ENCODE measurements around the gene MPEG1. TPM values are rescaled to one million over a fixed set of nuclear protein-coding genes. Genes with fewer than 3 reads are reported as not detected.

Gene MPEG1
- total and polyA plus RNA-seq, 8 donors = 1.4 to 18.4 (median 5.3) TPM; not detected in 1

- intact Hi-C loops (cut with DNase I; ENCODE audit: low total_unique reads) = no loop called here
These were observed 34.3 kb downstream of the MPEG1 start for GRCh38 chr11:59178402-59178801.

DNA sequence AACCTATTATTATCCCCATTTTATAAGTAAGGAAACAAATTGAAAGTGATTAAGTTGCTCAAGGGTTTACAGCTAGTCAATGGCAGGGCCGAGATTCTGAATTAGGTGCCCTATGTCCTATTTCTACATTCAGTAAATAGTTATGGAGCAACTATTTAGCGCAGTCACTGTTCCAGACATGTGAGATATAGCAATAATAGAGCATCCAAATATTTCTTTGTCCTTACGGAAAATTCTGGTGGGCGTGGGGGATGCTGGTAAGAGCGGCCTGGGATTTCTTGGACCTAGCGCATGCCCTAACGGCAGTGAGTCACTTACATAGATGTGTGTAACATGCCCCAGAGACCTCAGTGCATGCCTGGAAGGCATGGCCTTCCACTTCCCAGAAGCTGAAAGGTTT is 36.4 kb downstream of the MPEG1 start:
- no peak for DNase-seq
- intact Hi-C loops (cut with DNase I; ENCODE audit: low total_unique reads) = no loop called here
- Histone ChIP-seq H3K27ac (peak overlapping the region in 2 of 5 donors; percentile 86 to 92), H3K4me3 (no peak overlapping the region), H3K27me3 (peaks cover 0 to 12% (median 0%) of the 10 kb centered on the region in 3 donors), H3K4me1 (peaks cover 19 to 56% (median 51%) of the 10 kb centered on the region in 4 donors), H3K36me3 (peaks cover 0 to 8% (median 0%) of the 10 kb centered on the region in 4 donors), H3K9me3 (no peaks in the 10 kb centered on the region)
- WGBS, 5 donors = 72 to 95% (median 79%) methylated on average over 7 of the region's 7 CpGs
- TF ChIP-seq POLR2A (IDR thresholded peaks at IDR 0.05) (no peak), CTCF (IDR thresholded peaks at IDR 0.05) (no peak), POLR2AphosphoS5 (IDR thresholded peaks at IDR 0.05) (no peak), EP300 (IDR thresholded peaks at IDR 0.05) (no peak)

More at GRCh38 chr11:59178402-59178801, 34.3 kb downstream of the MPEG1 start:
- no peaks in the 10 kb centered on the region for H3K9me3 ChIP-seq
- no peak for DNase-seq
- peak overlapping the region in 1 of 5 donors; percentile 92 for H3K27ac ChIP-seq
- H3K4me3 ChIP-seq = no peak overlapping the region
- no peak for TF ChIP-seq CTCF (IDR thresholded peaks at IDR 0.05)
- TF ChIP-seq EP300 (IDR thresholded peaks at IDR 0.05) = no peak
- no peak for TF ChIP-seq POLR2A (IDR thresholded peaks at IDR 0.05)
- no peak for TF ChIP-seq POLR2AphosphoS5 (IDR thresholded peaks at IDR 0.05)
- H3K4me1 ChIP-seq = peaks cover 21 to 55% (median 46%) of the 10 kb centered on the region in 4 donors
- peaks cover 0 to 3% (median 0%) of the 10 kb centered on the region in 3 donors for H3K27me3 ChIP-seq
- peaks cover 7 to 24% (median 16%) of the 10 kb centered on the region in 4 donors for H3K36me3 ChIP-seq

DNA sequence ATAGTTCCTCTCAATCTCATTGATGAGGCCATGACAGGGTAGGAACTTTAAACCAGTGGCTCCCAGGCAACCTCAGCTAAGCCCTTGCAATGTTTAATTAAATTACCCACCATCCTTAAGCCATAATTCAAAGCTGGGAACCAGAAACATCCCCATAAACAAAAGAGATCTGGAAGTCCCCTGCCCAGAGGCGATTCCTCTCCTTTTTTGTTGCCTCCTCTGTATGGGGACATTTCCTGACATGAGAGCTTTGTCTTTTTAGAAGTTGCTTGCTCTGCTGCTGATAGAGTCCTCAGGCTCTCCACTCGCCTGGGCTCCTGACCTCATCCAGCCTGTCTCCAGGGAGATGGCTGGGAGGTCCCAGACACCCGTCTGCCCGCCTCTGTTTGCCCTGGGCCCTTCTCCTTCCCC is 37.6 kb downstream of the MPEG1 start:
- intact Hi-C loops (cut with DNase I; ENCODE audit: low total_unique reads) = no loop called here
- H3K9me3 ChIP-seq = no peaks in the 10 kb centered on the region
- peaks cover 0 to 8% (median 0%) of the 10 kb centered on the region in 4 donors for H3K36me3 ChIP-seq
- peaks cover 0 to 12% (median 0%) of the 10 kb centered on the region in 3 donors for H3K27me3 ChIP-seq
- H3K27ac ChIP-seq = peak overlapping the region; percentile 78 to 92 (median 86)
- TF ChIP-seq POLR2AphosphoS5 (IDR thresholded peaks at IDR 0.05) = no peak
- TF ChIP-seq EP300 (IDR thresholded peaks at IDR 0.05) = no peak
- no peak for TF ChIP-seq CTCF (IDR thresholded peaks at IDR 0.05)
- no peak for TF ChIP-seq POLR2A (IDR thresholded peaks at IDR 0.05)
- H3K4me3 ChIP-seq = peak overlapping the region in 1 of 4 donors; percentile 84
- peaks cover 19 to 50% (median 48%) of the 10 kb centered on the region in 4 donors for H3K4me1 ChIP-seq
- WGBS, 5 donors = 42 to 57% (median 44%) methylated on average over 4 of the region's 4 CpGs
- DNase-seq = peak in 1 of 2 donors; percentile 40

DNA sequence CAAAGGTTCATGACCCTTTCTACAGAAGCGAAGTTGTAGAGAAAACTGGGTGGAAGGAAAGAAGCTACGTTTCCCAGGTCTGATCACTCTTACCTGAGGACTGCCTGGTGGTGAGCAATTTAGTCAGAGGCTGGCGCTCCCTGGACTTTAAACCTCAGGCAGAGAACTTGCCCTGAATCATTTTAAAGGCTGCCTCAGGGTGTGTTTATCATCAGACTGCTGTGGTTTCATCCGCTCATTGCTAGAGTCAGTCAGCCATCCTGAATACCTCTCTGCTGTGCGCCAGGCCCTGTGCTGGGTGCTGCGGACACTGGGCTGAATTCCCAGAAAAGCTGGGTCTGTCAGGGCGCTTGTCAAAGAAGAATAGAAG is 38.1 kb downstream of the MPEG1 start:
- no peaks in the 10 kb centered on the region for H3K9me3 ChIP-seq
- H3K4me1 ChIP-seq = peaks cover 19 to 50% (median 48%) of the 10 kb centered on the region in 4 donors
- peaks cover 0 to 8% (median 0%) of the 10 kb centered on the region in 4 donors for H3K36me3 ChIP-seq
- peaks cover 0 to 12% (median 0%) of the 10 kb centered on the region in 3 donors for H3K27me3 ChIP-seq
- TF ChIP-seq POLR2AphosphoS5 (IDR thresholded peaks at IDR 0.05) (peak in 2 of 3 donors; percentile 6 to 45), EP300 (IDR thresholded peaks at IDR 0.05) (no peak), POLR2A (IDR thresholded peaks at IDR 0.05) (no peak), CTCF (IDR thresholded peaks at IDR 0.05) (no peak)
- intact Hi-C loops (cut with DNase I; ENCODE audit: low total_unique reads) = loop anchor here (5.0 kb wide), 2 partner anchors 33 to 113 kb away; no protein-coding TSS in a partner anchor
- H3K4me3 ChIP-seq = peak overlapping the region in 1 of 4 donors; percentile 84
- H3K27ac ChIP-seq = peak overlapping the region; percentile 78 to 92 (median 86)
- 41 to 66% (median 45%) methylated on average over 7 of the region's 7 CpGs for WGBS, 5 donors
- DNase-seq = peak; percentile 43 to 73
